PC-3 (cell line): Measurements from ENCODE around the gene AMMECR1.

ENCODE experiments used
- CTCF ChIP-seq: fragments of 300-600 bp; sonication (generic); conservative IDR thresholded peaks from 2 replicates; pipeline ENCODE4 v1.5.1; 2017; ENCODE audit warnings: antibody characterized with exemption, low read depth, mild to moderate bottlenecking, low read length
- EZH2 ChIP-seq: fragments of 300-600 bp; sonication (generic); IDR thresholded peaks from one replicate; pipeline ENCODE4 v1.6.1; 2017; ENCODE audit warnings: antibody characterized with exemption, mild to moderate bottlenecking, low read length; ENCODE audit not compliant: unreplicated experiment

GRCh38 chrX:110301194-110301593, 16.7 kb downstream of the AMMECR1 start:
- TF ChIP-seq EZH2 (no peak), CTCF (no peak)
